Ascending aorta (tissue), 2 donors: ENCODE data around the gene INTS13. TPM values are rescaled to one million over a fixed set of nuclear protein-coding genes. Genes with fewer than 3 reads are reported as not detected.

Experiments
- DNase-seq, 2 donors: peaks; one replicate each; pipeline ENCODE4 v3.0.0-alpha.2; 2019; ENCODE audit warnings: low spot score in 2 of 2
- H3K27ac ChIP-seq, 2 donors: fragments of 200-600 bp; sonication (generic); one replicate each; pipeline ENCODE4 v1.5.1; 2016 to 2017; ENCODE audit warnings: mild to moderate bottlenecking in 1 of 2
- H3K27me3 ChIP-seq: fragments of 200-600 bp; sonication (generic); one replicate; pipeline ENCODE4 v1.5.1; 2017
- H3K36me3 ChIP-seq, 2 donors: fragments of 200-600 bp; sonication (generic); one replicate each; pipeline ENCODE4 v1.5.1; 2016
- H3K4me1 ChIP-seq, 2 donors: fragments of 200-600 bp; sonication (generic); one replicate each; pipeline ENCODE4 v1.5.1; 2016 to 2017; ENCODE audit warnings: mild to moderate bottlenecking in 1 of 2
- H3K4me3 ChIP-seq, 2 donors: fragments of 200-600 bp; sonication (generic); one replicate each; pipeline ENCODE4 v1.5.1; 2016 to 2017; ENCODE audit warnings: mild to moderate bottlenecking in 1 of 2
- H3K9me3 ChIP-seq, 2 donors: fragments of 200-600 bp; sonication (generic); one replicate each; pipeline ENCODE4 v1.5.1; 2016
- CTCF ChIP-seq, 3 experiments: fragments of 200-600 bp in 2 of 3; fragments of 450-650 bp in 1 of 3; sonication (generic) in 2 of 3; IDR thresholded peaks; one replicate each; pipeline ENCODE4 v1.5.1; 2016 to 2019; ENCODE audit warnings: antibody characterized with exemption in 3 of 3, mild to moderate bottlenecking in 1 of 3, moderate library complexity in 1 of 3
- intact Hi-C: fragments of 100-400 bp; cut with DNase I; formaldehyde crosslinking; loops from one replicate; pipeline ENCODE4 v1.15.1; 2023
- total RNA-seq: library from RNA; depleted of rRNA; stranded (reverse); fragments of >200 nt; gene quantifications from one replicate; pipeline ENCODE4 v1.1.0, GENCODE V29; 2016

Gene INTS13
- total RNA-seq = 47.5 TPM

GRCh38 chr12:26937863-26938700 lies at the start of gene INTS13, which contains the start of gene FGFR1OP2:
Gene INTS13, minus strand, starts transcription at chr12:26937981. Its CDS starts 1,178 bp downstream, at chr12:26936803.
Gene FGFR1OP2, plus strand, starts transcription at chr12:26938470. Its CDS starts 15,689 bp downstream, at chr12:26954159.
- no peaks in the 10 kb centered on the region for H3K9me3 ChIP-seq
- no peak for TF ChIP-seq CTCF (IDR thresholded peaks at IDR 0.05)
- no peaks in the 10 kb centered on the region for H3K36me3 ChIP-seq
- peak within 1 kb of the TSS; percentile 84 to 96 for H3K4me3 ChIP-seq
- intact Hi-C loops = loop anchor here (1.0 to 10.0 kb wide), 6 partner anchors 76 to 823 kb away; partner anchors contain the start of genes BMAL2, ITPR2, STK38L and TM7SF3
- peak; percentile 97 to 99 for DNase-seq
- H3K27ac ChIP-seq = peak within 1 kb of the TSS; percentile 88 to 99
- H3K27me3 ChIP-seq = no peaks in the 10 kb centered on the region
- H3K4me1 ChIP-seq = peaks cover 4 to 37% of the 10 kb centered on the region in 2 donors

- intact Hi-C loops = no loop called here
- no peak for DNase-seq
- no peak for TF ChIP-seq CTCF (IDR thresholded peaks at IDR 0.05)
- Histone ChIP-seq H3K36me3 (peaks cover 22 to 45% of the 10 kb centered on the region in 2 donors), H3K9me3 (no peaks in the 10 kb centered on the region), H3K4me1 (no peaks in the 10 kb centered on the region), H3K27me3 (no peaks in the 10 kb centered on the region), H3K4me3 (no peak overlapping the region), H3K27ac (no peak overlapping the region)
Measured at GRCh38 chr12:26982866-26983265, 45.1 kb upstream of the INTS13 start.

GRCh38 chr12:26979733-26980132 lies 42.0 kb upstream of the INTS13 start:
- DNase-seq = no peak
- Histone ChIP-seq H3K27me3 (no peaks in the 10 kb centered on the region), H3K9me3 (no peaks in the 10 kb centered on the region), H3K4me1 (no peaks in the 10 kb centered on the region), H3K36me3 (peaks cover 28 to 55% of the 10 kb centered on the region in 2 donors), H3K27ac (no peak overlapping the region), H3K4me3 (no peak overlapping the region)
- intact Hi-C loops = no loop called here
- no peak for TF ChIP-seq CTCF (IDR thresholded peaks at IDR 0.05)

GRCh38 chr12:26978801-26979200 lies 41.0 kb upstream of the INTS13 start:
- no peaks in the 10 kb centered on the region for H3K9me3 ChIP-seq
- no peaks in the 10 kb centered on the region for H3K27me3 ChIP-seq
- no peaks in the 10 kb centered on the region for H3K4me1 ChIP-seq
- intact Hi-C loops = no loop called here
- no peak overlapping the region for H3K27ac ChIP-seq
- no peak for TF ChIP-seq CTCF (IDR thresholded peaks at IDR 0.05)
- no peak for DNase-seq
- no peak overlapping the region for H3K4me3 ChIP-seq
- peaks cover 29 to 55% of the 10 kb centered on the region in 2 donors for H3K36me3 ChIP-seq

- Histone ChIP-seq H3K9me3 (no peaks in the 10 kb centered on the region), H3K4me3 (no peak overlapping the region), H3K4me1 (no peaks in the 10 kb centered on the region), H3K27ac (no peak overlapping the region), H3K36me3 (peaks cover 37 to 52% of the 10 kb centered on the region in 2 donors), H3K27me3 (no peaks in the 10 kb centered on the region)
- DNase-seq = no peak
- intact Hi-C loops = no loop called here
- TF ChIP-seq CTCF (IDR thresholded peaks at IDR 0.05) = no peak
Measured at GRCh38 chr12:26976687-26977086, 38.9 kb upstream of the INTS13 start.
